Endodermal cell (in vitro differentiated cells): Measurements from ENCODE around the gene FLG2. TPM values are rescaled to one million over a fixed set of nuclear protein-coding genes. Genes with fewer than 3 reads are reported as not detected.

Source experiments
- DNase-seq: peaks from one replicate; pipeline ENCODE4 v3.0.0-alpha.2; 2017
- H3K27ac ChIP-seq: 2 replicates; pipeline ENCODE4 v1.5.1; 2013; ENCODE audit warnings: mild to moderate bottlenecking, low read depth, low read length, moderate library complexity
- H3K27me3 ChIP-seq: 2 replicates; pipeline ENCODE4 v1.6.1; 2013; ENCODE audit warnings: mild to moderate bottlenecking, low read length, moderate library complexity; ENCODE audit not compliant: insufficient read depth, control insufficient read depth, poor library complexity, severe bottlenecking
- H3K36me3 ChIP-seq: 2 replicates; pipeline ENCODE4 v1.7.0; 2013; ENCODE audit warnings: mild to moderate bottlenecking, low read length, moderate library complexity; ENCODE audit not compliant: control insufficient read depth, insufficient read depth
- H3K4me1 ChIP-seq: one replicate; pipeline ENCODE4 v1.7.0; 2013; ENCODE audit warnings: low read length; ENCODE audit not compliant: control insufficient read depth, insufficient read depth
- H3K4me3 ChIP-seq: 2 replicates; pipeline ENCODE4 v1.5.1; 2013; ENCODE audit warnings: mild to moderate bottlenecking, low read length, moderate library complexity
- H3K9ac ChIP-seq: 2 replicates; pipeline ENCODE4 v1.6.1; 2013; ENCODE audit warnings: mild to moderate bottlenecking, low read length, moderate library complexity; ENCODE audit not compliant: poor library complexity, severe bottlenecking; ENCODE audit errors: extremely low read depth
- H3K9me3 ChIP-seq: 2 replicates; pipeline ENCODE4 v1.6.1; 2013; ENCODE audit warnings: mild to moderate bottlenecking, low read length, moderate library complexity; ENCODE audit not compliant: control insufficient read depth
- H3K27ac Mint-ChIP-seq: 2 replicates; pipeline ENCODE4 v1.8.0; 2020; ENCODE audit warnings: mixed read lengths
- H3K27me3 Mint-ChIP-seq: 2 replicates; pipeline ENCODE4 v1.8.0; 2021; ENCODE audit warnings: mild to moderate bottlenecking, mixed read lengths; ENCODE audit not compliant: insufficient read depth
- H3K36me3 Mint-ChIP-seq: 2 replicates; pipeline ENCODE4 v1.8.0; 2020; ENCODE audit warnings: low read depth, mixed read lengths
- H3K4me1 Mint-ChIP-seq: 2 replicates; pipeline ENCODE4 v1.8.0; 2020; ENCODE audit warnings: mixed read lengths
- H3K4me3 Mint-ChIP-seq: 2 replicates; pipeline ENCODE4 v1.8.0; 2020; ENCODE audit warnings: mild to moderate bottlenecking, moderate library complexity, mixed read lengths
- H3K9me3 Mint-ChIP-seq: 2 replicates; pipeline ENCODE4 v1.8.0; 2020; ENCODE audit warnings: mild to moderate bottlenecking, mixed read lengths
- CTCF ChIP-seq: fragments of 200-600 bp; sonication (generic); conservative IDR thresholded peaks from 2 replicates; pipeline ENCODE4 v1.5.0; 2021; ENCODE audit warnings: antibody characterized with exemption, mild to moderate bottlenecking
- WGBS, 2 experiments: methylation state at CpG; one replicate each; pipeline versions ENCODE4 v1.1.5 to v1.1.7; 2013; ENCODE audit warnings: missing lambda C conversion rate in 2 of 2, mixed read lengths in 1 of 2; ENCODE audit not compliant: insufficient coverage in 1 of 2, insufficient read length in 1 of 2; 5-methylcytosine and 5-hydroxymethylcytosine counted together
- total RNA-seq, 2 donors: library from RNA; stranded (reverse); fragmentation: NEBNext Ultra II Directional in 1 of 2; extraction: Animal tissue kit (Norgen Biotek cat#: 25700) in 1 of 2; gene quantifications; 2 replicates in 1 of 2; 3 replicates in 1 of 2; pipeline ENCODE4 v1.2.1, GENCODE V29; 2021

FLG2 gene
- total RNA-seq, 2 donors from 2014 or later: not detected

- Histone ChIP-seq H3K27ac (no peak overlapping the region), H3K4me3 (no peak overlapping the region), H3K36me3 (no peaks in the 10 kb centered on the region), H3K27me3 (no peaks in the 10 kb centered on the region), H3K9me3 (peaks cover 59% of the 10 kb centered on the region), H3K4me1 (no peaks in the 10 kb centered on the region), H3K9ac (no peak overlapping the region)
- no peaks in the 10 kb centered on the region for H3K36me3 Mint-ChIP-seq
- no peak overlapping the region for H3K27ac Mint-ChIP-seq
- no peaks in the 10 kb centered on the region for H3K4me1 Mint-ChIP-seq
- H3K4me3 Mint-ChIP-seq: no peak overlapping the region
- DNase-seq: no peak
- no peaks in the 10 kb centered on the region for H3K27me3 Mint-ChIP-seq
- 68 to 80% methylated on average over 4 to 5 of the region's 5 CpGs for whole genome bisulfite sequencing, 2 experiments
- TF ChIP-seq CTCF: no peak
- H3K9me3 Mint-ChIP-seq: peaks cover 81% of the 10 kb centered on the region
Observed at GRCh38 chr1:152397474-152397873, 37.7 kb upstream of the FLG2 start.

GRCh38 chr1:152394151-152394550 lies 34.3 kb upstream of the FLG2 start:
- no peak overlapping the region for H3K27ac ChIP-seq
- Mint-ChIP-seq H3K27me3 (no peaks in the 10 kb centered on the region), H3K4me1 (no peaks in the 10 kb centered on the region), H3K9me3 (peaks cover 90% of the 10 kb centered on the region), H3K4me3 (no peak overlapping the region), H3K27ac (no peak overlapping the region), H3K36me3 (no peaks in the 10 kb centered on the region)
- H3K4me3 ChIP-seq: peak overlapping the region; percentile 5
- peaks cover 86% of the 10 kb centered on the region for H3K9me3 ChIP-seq
- H3K36me3 ChIP-seq: no peaks in the 10 kb centered on the region
- no peaks in the 10 kb centered on the region for H3K4me1 ChIP-seq
- H3K9ac ChIP-seq: no peak overlapping the region
- no peak for DNase-seq
- no peaks in the 10 kb centered on the region for H3K27me3 ChIP-seq
- WGBS, 2 experiments: no CpG with 5 or more reads among the region's 1 CpG
- no peak for TF ChIP-seq CTCF

GRCh38 chr1:152392909-152393308 lies 33.1 kb upstream of the FLG2 start:
- no peak overlapping the region for H3K4me3 ChIP-seq
- no peak for TF ChIP-seq CTCF
- H3K9me3 ChIP-seq: peaks cover 89% of the 10 kb centered on the region
- Mint-ChIP-seq H3K27me3 (no peaks in the 10 kb centered on the region), H3K9me3 (peaks cover 89% of the 10 kb centered on the region), H3K27ac (no peak overlapping the region), H3K4me1 (no peaks in the 10 kb centered on the region), H3K36me3 (no peaks in the 10 kb centered on the region), H3K4me3 (no peak overlapping the region)
- H3K27me3 ChIP-seq: no peaks in the 10 kb centered on the region
- no peak overlapping the region for H3K9ac ChIP-seq
- no peaks in the 10 kb centered on the region for H3K36me3 ChIP-seq
- DNase-seq: no peak
- H3K27ac ChIP-seq: no peak overlapping the region
- H3K4me1 ChIP-seq: no peaks in the 10 kb centered on the region
- WGBS, 2 experiments: 63% methylated on average over 2 of the region's 2 CpGs; no CpG with 5 or more reads in 1 of the 2 experiments
